HepG2 (cell line): ENCODE data around the gene NAA38. TPM values are rescaled to one million over a fixed set of nuclear protein-coding genes. Genes with fewer than 3 reads are reported as not detected.
A peak's percentile ranks its signal among the peaks of the same experiment; 100 is the strongest.

Source experiments
- AKAP8 ChIP-seq: sonication (generic); formaldehyde crosslinking; IDR thresholded peaks from 2 replicates; pipeline ENCODE4 v1.5.1; 2020; ENCODE audit warnings: mild to moderate bottlenecking, missing genetic modification reagents
- ARID2 ChIP-seq: sonication (generic); formaldehyde crosslinking; IDR thresholded peaks from 2 replicates; pipeline ENCODE4 v1.8.1; 2022; ENCODE audit warnings: mild to moderate bottlenecking, missing genetic modification reagents, borderline replicate concordance
- ATAD3A ChIP-seq: sonication (generic); formaldehyde crosslinking; IDR thresholded peaks from 2 replicates; pipeline ENCODE4 v1.4.0; 2020; ENCODE audit warnings: missing genetic modification reagents
- GTF2F1 ChIP-seq: fragments of 150-350 bp; IDR thresholded peaks from 2 replicates; pipeline ENCODE4 v1.6.1; 2014; ENCODE audit warnings: low read length
- HMG20A ChIP-seq: IDR thresholded peaks from 2 replicates; pipeline ENCODE4 v1.6.1; 2016; ENCODE audit warnings: borderline replicate concordance
- HMGA1 ChIP-seq: sonication (generic); formaldehyde crosslinking; conservative IDR thresholded peaks from 2 replicates; pipeline ENCODE4 v1.4.0; 2020; ENCODE audit warnings: missing genetic modification reagents
- MEIS2 ChIP-seq: sonication (generic); formaldehyde crosslinking; IDR thresholded peaks from 2 replicates; pipeline ENCODE4 v1.9.0; 2021; ENCODE audit warnings: mild to moderate bottlenecking, missing genetic modification reagents
- NFE2L2 ChIP-seq: fragments of 150-350 bp; IDR thresholded peaks from 2 replicates; pipeline ENCODE4 v1.6.1; 2014; ENCODE audit warnings: low read length
- PAX8 ChIP-seq: sonication (generic); formaldehyde crosslinking; IDR thresholded peaks from 2 replicates; pipeline ENCODE4 v1.8.0; 2022; ENCODE audit warnings: mild to moderate bottlenecking, missing genetic modification reagents, borderline replicate concordance
- RAD21 ChIP-seq: fragments of 450-650 bp; formaldehyde crosslinking; IDR thresholded peaks from 2 replicates; pipeline ENCODE4 v1.5.0; 2020; ENCODE audit warnings: mild to moderate bottlenecking
- RBM39 ChIP-seq: fragments of 200-400 bp; formaldehyde crosslinking; IDR thresholded peaks from one replicate; pipeline ENCODE4 v1.6.1; 2018; ENCODE audit warnings: antibody characterized with exemption, mild to moderate bottlenecking, low read depth, low read length; ENCODE audit not compliant: poor library complexity, severe bottlenecking
- RCOR2 ChIP-seq: IDR thresholded peaks from 2 replicates; pipeline ENCODE4 v1.6.1; 2016; ENCODE audit warnings: missing biosample characterization, missing genetic modification reagents
- SAFB2 ChIP-seq: sonication (generic); formaldehyde crosslinking; IDR thresholded peaks from 2 replicates; pipeline ENCODE4 v1.5.1; 2020; ENCODE audit warnings: missing genetic modification reagents, low read depth, mild to moderate bottlenecking, borderline replicate concordance
- SIN3B ChIP-seq: fragments of 150-350 bp; IDR thresholded peaks from 2 replicates; pipeline ENCODE4 v1.6.1; 2014; ENCODE audit warnings: low read length
- TGIF2 ChIP-seq: IDR thresholded peaks from 2 replicates; pipeline ENCODE4 v1.6.1; 2016; ENCODE audit warnings: control low read depth, missing compliant biosample characterization
- ZFP36L1 ChIP-seq: sonication (generic); formaldehyde crosslinking; IDR thresholded peaks from 2 replicates; pipeline ENCODE4 v1.8.0; 2022; ENCODE audit warnings: mild to moderate bottlenecking, missing genetic modification reagents, moderate library complexity
- ZKSCAN1 ChIP-seq: fragments of 150-350 bp; IDR thresholded peaks from 2 replicates; pipeline ENCODE4 v1.6.1; 2014; ENCODE audit warnings: low read length
- ZNF343 ChIP-seq: sonication (generic); formaldehyde crosslinking; IDR thresholded peaks from 2 replicates; pipeline ENCODE4 v1.4.0; 2020; ENCODE audit warnings: mild to moderate bottlenecking, missing genetic modification reagents
- ZNF460 ChIP-seq: sonication (generic); formaldehyde crosslinking; IDR thresholded peaks from 2 replicates; pipeline ENCODE4 v1.5.1; 2020; ENCODE audit warnings: missing genetic modification reagents, mild to moderate bottlenecking, borderline replicate concordance
- ZNF607 ChIP-seq: sonication (generic); formaldehyde crosslinking; IDR thresholded peaks from 2 replicates; pipeline ENCODE4 v1.5.1; 2020; ENCODE audit warnings: missing genetic modification reagents, mild to moderate bottlenecking, borderline replicate concordance
- ZNF615 ChIP-seq: sonication (generic); formaldehyde crosslinking; IDR thresholded peaks from 2 replicates; pipeline ENCODE4 v1.5.0; 2020; ENCODE audit warnings: mild to moderate bottlenecking, missing genetic modification reagents, borderline replicate concordance
- ZNF670 ChIP-seq: sonication (generic); formaldehyde crosslinking; IDR thresholded peaks from 2 replicates; pipeline ENCODE4 v1.8.0; 2022; ENCODE audit warnings: mild to moderate bottlenecking, missing genetic modification reagents, borderline replicate concordance
- ZNF773 ChIP-seq: sonication (generic); formaldehyde crosslinking; IDR thresholded peaks from 2 replicates; pipeline ENCODE4 v1.4.0; 2020; ENCODE audit warnings: missing genetic modification reagents, borderline replicate concordance
- ZSCAN31 ChIP-seq: sonication (generic); formaldehyde crosslinking; IDR thresholded peaks from 2 replicates; pipeline ENCODE4 v1.5.0; 2020; ENCODE audit warnings: low read depth, mild to moderate bottlenecking, missing genetic modification reagents
- polyA plus RNA-seq, 8 experiments: library from polyadenylated mRNA; depleted of rRNA in 3 of 8; stranded (reverse) in 7 of 8; unstranded in 1 of 8; fragments of >200 nt; fragmentation: Illumina TruSeq in 4 of 8; extraction: Trizol in 4 of 8; gene quantifications; 2 replicates each; pipeline versions ENCODE4 v1.2.1 to v1.2.3, GENCODE V29; 2011 to 2016; ENCODE audit warnings: low read depth in 4 of 8, missing spikeins in 1 of 8, mixed read lengths in 1 of 8; ENCODE audit not compliant: insufficient read depth in 1 of 8
- total RNA-seq, 5 experiments: library from RNA; depleted of rRNA; stranded (reverse); fragments of >200 nt; fragmentation: Illumina TruSeq; extraction: Trizol; gene quantifications; 2 replicates each; pipeline ENCODE4 v1.2.3, GENCODE V29; 2016; ENCODE audit warnings: low read depth in 1 of 5
- TF ChIP-seq, protein P1 (sequence below): IDR thresholded peaks from 2 replicates; pipeline ENCODE4 v1.6.1; 2016; ENCODE audit warnings: missing genetic modification reagents, missing compliant biosample characterization
- TF ChIP-seq, protein P2 (sequence below): sonication (generic); formaldehyde crosslinking; IDR thresholded peaks from 2 replicates; pipeline ENCODE4 v1.8.1; 2022; ENCODE audit warnings: mild to moderate bottlenecking, missing genetic modification reagents
- TF ChIP-seq, protein P3 (sequence below): sonication (generic); formaldehyde crosslinking; IDR thresholded peaks from 2 replicates; pipeline ENCODE4 v1.5.1; 2020; ENCODE audit warnings: mild to moderate bottlenecking, missing genetic modification reagents, moderate library complexity

NAA38 gene
- total and polyA plus RNA-seq, 2 of the 13 experiments (the other 11 are each of a cell fraction or from before 2014, with no cell fraction given), result 46.9 to 91.6 TPM

DNA sequence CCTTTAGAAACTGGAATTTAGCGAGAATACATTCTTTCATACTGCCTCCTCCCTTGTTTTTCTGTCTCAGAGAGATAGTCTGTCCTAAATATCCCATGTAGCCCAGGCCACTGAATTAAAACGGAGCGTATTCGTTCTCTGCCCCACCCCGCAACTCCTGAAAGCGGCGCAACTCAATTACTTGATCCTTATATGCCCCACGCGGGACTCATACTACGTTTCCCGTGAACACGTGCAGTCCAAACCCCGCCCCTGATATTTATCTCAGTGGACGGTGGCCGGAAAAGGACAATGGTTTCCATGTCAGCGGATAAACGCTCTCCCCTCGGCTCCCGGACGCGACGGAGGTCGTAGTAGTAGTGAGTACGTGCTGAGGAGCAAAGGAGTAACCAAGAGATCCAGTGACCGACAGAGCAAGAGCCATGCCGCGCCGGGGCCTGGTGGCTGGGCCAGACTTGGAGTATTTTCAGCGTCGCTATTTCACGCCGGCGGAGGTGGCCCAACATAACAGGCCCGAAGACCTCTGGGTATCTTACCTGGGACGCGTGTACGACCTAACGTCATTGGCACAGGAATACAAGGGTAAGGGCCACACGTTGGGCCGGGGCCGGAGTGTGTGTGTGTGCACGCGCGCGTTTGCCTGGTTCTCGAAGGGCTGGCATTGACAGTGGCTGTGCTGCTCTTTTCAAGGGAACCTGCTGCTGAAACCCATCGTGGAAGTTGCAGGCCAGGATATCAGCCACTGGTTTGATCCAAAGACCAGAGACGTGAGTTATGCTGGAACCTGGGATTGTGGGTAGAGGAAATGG lies 558 bp upstream of the NAA38 start, which contains the start of gene CYB5D1 (continued):
- TF ChIP-seq ZKSCAN1, result no peak
- no peak for TF ChIP-seq HMG20A (CRISPR knock-in tag)
- no peak for TF ChIP-seq ATAD3A (CRISPR knock-in tag)
- TF ChIP-seq RBM39, result no peak
- TF ChIP-seq HMGA1, result no peak
- TF ChIP-seq AKAP8 (CRISPR knock-in tag), result no peak
- no peak for TF ChIP-seq ZNF670 (CRISPR knock-in tag)
- no peak for TF ChIP-seq ZNF615 (CRISPR knock-in tag)
- 0 out of 2 replicates have a peak, but pooled peaks have one; percentile 12 for TF ChIP-seq SIN3B
- TF ChIP-seq TGIF2 (CRISPR knock-in tag), result peak; percentile 64
- no peak for TF ChIP-seq RAD21
- no peak for TF ChIP-seq GTF2F1
- no peak for TF ChIP-seq ZNF607 (CRISPR knock-in tag)
- TF ChIP-seq ZSCAN31 (CRISPR knock-in tag), result peak; percentile 22
- TF ChIP-seq, protein P1, sequence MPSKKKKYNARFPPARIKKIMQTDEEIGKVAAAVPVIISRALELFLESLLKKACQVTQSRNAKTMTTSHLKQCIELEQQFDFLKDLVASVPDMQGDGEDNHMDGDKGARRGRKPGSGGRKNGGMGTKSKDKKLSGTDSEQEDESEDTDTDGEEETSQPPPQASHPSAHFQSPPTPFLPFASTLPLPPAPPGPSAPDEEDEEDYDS (CRISPR knock-in tag), result peak; percentile 55
- TF ChIP-seq ZNF773 (CRISPR knock-in tag), result no peak
- TF ChIP-seq, protein P2, sequence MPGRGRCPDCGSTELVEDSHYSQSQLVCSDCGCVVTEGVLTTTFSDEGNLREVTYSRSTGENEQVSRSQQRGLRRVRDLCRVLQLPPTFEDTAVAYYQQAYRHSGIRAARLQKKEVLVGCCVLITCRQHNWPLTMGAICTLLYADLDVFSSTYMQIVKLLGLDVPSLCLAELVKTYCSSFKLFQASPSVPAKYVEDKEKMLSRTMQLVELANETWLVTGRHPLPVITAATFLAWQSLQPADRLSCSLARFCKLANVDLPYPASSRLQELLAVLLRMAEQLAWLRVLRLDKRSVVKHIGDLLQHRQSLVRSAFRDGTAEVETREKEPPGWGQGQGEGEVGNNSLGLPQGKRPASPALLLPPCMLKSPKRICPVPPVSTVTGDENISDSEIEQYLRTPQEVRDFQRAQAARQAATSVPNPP, result peak; percentile 80; the same call in 1 of the 2 replicates
- TF ChIP-seq NFE2L2, result no peak
- no peak for TF ChIP-seq PAX8 (CRISPR knock-in tag)
- no peak for TF ChIP-seq ZNF343 (CRISPR knock-in tag)
- TF ChIP-seq MEIS2 (CRISPR knock-in tag), result no peak
- no peak for TF ChIP-seq ARID2 (CRISPR knock-in tag)
- no peak for TF ChIP-seq ZNF460 (CRISPR knock-in tag)
- TF ChIP-seq, protein P3, sequence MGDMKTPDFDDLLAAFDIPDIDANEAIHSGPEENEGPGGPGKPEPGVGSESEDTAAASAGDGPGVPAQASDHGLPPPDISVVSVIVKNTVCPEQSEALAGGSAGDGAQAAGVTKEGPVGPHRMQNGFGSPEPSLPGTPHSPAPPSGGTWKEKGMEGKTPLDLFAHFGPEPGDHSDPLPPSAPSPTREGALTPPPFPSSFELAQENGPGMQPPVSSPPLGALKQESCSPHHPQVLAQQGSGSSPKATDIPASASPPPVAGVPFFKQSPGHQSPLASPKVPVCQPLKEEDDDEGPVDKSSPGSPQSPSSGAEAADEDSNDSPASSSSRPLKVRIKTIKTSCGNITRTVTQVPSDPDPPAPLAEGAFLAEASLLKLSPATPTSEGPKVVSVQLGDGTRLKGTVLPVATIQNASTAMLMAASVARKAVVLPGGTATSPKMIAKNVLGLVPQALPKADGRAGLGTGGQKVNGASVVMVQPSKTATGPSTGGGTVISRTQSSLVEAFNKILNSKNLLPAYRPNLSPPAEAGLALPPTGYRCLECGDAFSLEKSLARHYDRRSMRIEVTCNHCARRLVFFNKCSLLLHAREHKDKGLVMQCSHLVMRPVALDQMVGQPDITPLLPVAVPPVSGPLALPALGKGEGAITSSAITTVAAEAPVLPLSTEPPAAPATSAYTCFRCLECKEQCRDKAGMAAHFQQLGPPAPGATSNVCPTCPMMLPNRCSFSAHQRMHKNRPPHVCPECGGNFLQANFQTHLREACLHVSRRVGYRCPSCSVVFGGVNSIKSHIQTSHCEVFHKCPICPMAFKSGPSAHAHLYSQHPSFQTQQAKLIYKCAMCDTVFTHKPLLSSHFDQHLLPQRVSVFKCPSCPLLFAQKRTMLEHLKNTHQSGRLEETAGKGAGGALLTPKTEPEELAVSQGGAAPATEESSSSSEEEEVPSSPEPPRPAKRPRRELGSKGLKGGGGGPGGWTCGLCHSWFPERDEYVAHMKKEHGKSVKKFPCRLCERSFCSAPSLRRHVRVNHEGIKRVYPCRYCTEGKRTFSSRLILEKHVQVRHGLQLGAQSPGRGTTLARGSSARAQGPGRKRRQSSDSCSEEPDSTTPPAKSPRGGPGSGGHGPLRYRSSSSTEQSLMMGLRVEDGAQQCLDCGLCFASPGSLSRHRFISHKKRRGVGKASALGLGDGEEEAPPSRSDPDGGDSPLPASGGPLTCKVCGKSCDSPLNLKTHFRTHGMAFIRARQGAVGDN (CRISPR knock-in tag), result peak; percentile 89
- TF ChIP-seq ZFP36L1 (CRISPR knock-in tag), result no peak
- no peak for TF ChIP-seq RCOR2 (CRISPR knock-in tag)
- TF ChIP-seq SAFB2, result no peak
